CD4-positive, alpha-beta T cell (primary cell): ENCODE data around the gene STOX2. TPM values are rescaled to one million over a fixed set of nuclear protein-coding genes. Genes with fewer than 3 reads are reported as not detected.

Experiments
- ATAC-seq: fragments of 200-7000 bp; cut with Tn5 transposase; one replicate; pipeline ENCODE4 v1.10.0; 2022; ENCODE audit warnings: mild to moderate bottlenecking; ENCODE audit not compliant: poor library complexity
- CTCF ChIA-PET: fragments of 350-600 bp; sonication (Branson Sonifier 250); formaldehyde crosslinking; loops from one replicate; lab custom pipeline; 2021; ENCODE audit warnings: antibody characterized with exemption, inconsistent platforms; lab: Charles Lee
- POLR2A ChIA-PET: fragments of 350-600 bp; sonication (Branson Sonifier 250); formaldehyde crosslinking; loops from one replicate; lab custom pipeline; 2021; ENCODE audit warnings: antibody characterized with exemption, inconsistent platforms; lab: Charles Lee
- DNase-seq, 14 experiments: peaks; one replicate each; pipeline ENCODE4 v3.0.0-alpha.2; 2013 to 2020; ENCODE audit warnings: mixed read lengths in 2 of 14
- H3K27ac ChIP-seq, 2 donors: one replicate each; pipeline versions ENCODE4 v1.5.1 to v1.7.0; 2013; ENCODE audit warnings: low read length in 2 of 2, low read depth in 1 of 2, mild to moderate bottlenecking in 1 of 2
- H3K27me3 ChIP-seq, 2 experiments: 1 replicate in 1 of 2; 2 replicates in 1 of 2; pipeline versions ENCODE4 v1.6.1 to v1.7.0; 2013; ENCODE audit warnings: low read length in 2 of 2, control low read depth in 1 of 2, mild to moderate bottlenecking in 1 of 2, moderate library complexity in 1 of 2; ENCODE audit not compliant: insufficient read depth in 2 of 2, control insufficient read depth in 1 of 2
- H3K36me3 ChIP-seq: one replicate; pipeline ENCODE4 v1.6.1; 2013; ENCODE audit warnings: low read length, control low read depth; ENCODE audit not compliant: insufficient read depth
- H3K4me1 ChIP-seq: one replicate; pipeline ENCODE4 v1.6.1; 2013; ENCODE audit warnings: low read length, control low read depth; ENCODE audit not compliant: insufficient read depth
- H3K4me3 ChIP-seq: one replicate; pipeline ENCODE4 v1.5.1; 2013; ENCODE audit warnings: mild to moderate bottlenecking, low read length, moderate library complexity
- H3K9me3 ChIP-seq, 2 experiments: 1 replicate in 1 of 2; 2 replicates in 1 of 2; pipeline versions ENCODE4 v1.6.1 to v1.7.0; 2013; ENCODE audit warnings: low read length in 2 of 2, mild to moderate bottlenecking in 2 of 2, control low read depth in 1 of 2, moderate library complexity in 1 of 2; ENCODE audit not compliant: control insufficient read depth in 1 of 2, insufficient read depth in 1 of 2
- H3K27ac Mint-ChIP-seq: one replicate; pipeline ENCODE4 v1.8.0; 2020; ENCODE audit warnings: mixed read lengths
- H3K27me3 Mint-ChIP-seq: one replicate; pipeline ENCODE4 v1.8.0; 2021; ENCODE audit warnings: mixed read lengths
- H3K36me3 Mint-ChIP-seq: one replicate; pipeline ENCODE4 v1.8.0; 2021; ENCODE audit warnings: low read depth, mixed read lengths
- H3K4me1 Mint-ChIP-seq: one replicate; pipeline ENCODE4 v1.8.0; 2021; ENCODE audit warnings: low read depth, mixed read lengths
- H3K4me3 Mint-ChIP-seq: one replicate; pipeline ENCODE4 v1.8.0; 2020; ENCODE audit warnings: mild to moderate bottlenecking, mixed read lengths
- H3K9me3 Mint-ChIP-seq: one replicate; pipeline ENCODE4 v1.8.0; 2020; ENCODE audit warnings: mixed read lengths
- CTCF ChIP-seq: fragments of 200-600 bp; IDR thresholded peaks from one replicate; pipeline ENCODE4 v1.8.0; 2022; ENCODE audit warnings: antibody characterized with exemption, mild to moderate bottlenecking
- intact Hi-C, 2 experiments: fragments of 100-400 bp; cut with DNase I in 1 of 2; cut with micrococcal nuclease in 1 of 2; formaldehyde crosslinking; loops; one replicate each; pipeline versions ENCODE4 v1.15.1 to v1.9.0; 2023 to 2025; cut with DNase I, micrococcal nuclease
- total RNA-seq, 174 experiments: library from RNA in 2 of 174; stranded (reverse) in 2 of 174; gene quantifications; one replicate each; pipeline ENCODE4 v1.2.3 and lab custom pipeline; 2021 to 2026

Gene STOX2
- total RNA-seq, 2 experiments from 2014 or later = not detected

- Histone ChIP-seq H3K36me3 (no peaks in the 10 kb centered on the region), H3K4me1 (no peaks in the 10 kb centered on the region), H3K9me3 (peaks cover 0 to 4% of the 10 kb centered on the region in 2 experiments), H3K4me3 (no peak overlapping the region), H3K27ac (no peak overlapping the region), H3K27me3 (peaks cover 0 to 5% of the 10 kb centered on the region in 2 experiments)
- CTCF ChIA-PET = no interaction called here
- Mint-ChIP-seq H3K27me3 (no peaks in the 10 kb centered on the region), H3K4me3 (no peak overlapping the region), H3K4me1 (no peaks in the 10 kb centered on the region), H3K36me3 (no peaks in the 10 kb centered on the region), H3K9me3 (no peaks in the 10 kb centered on the region), H3K27ac (no peak overlapping the region)
- ATAC-seq = no peak
- no peak for DNase-seq
- intact Hi-C loops = no loop called here
- TF ChIP-seq CTCF = no peak
- POLR2A ChIA-PET = no interaction called here
Observed at GRCh38 chr4:183999435-183999834, 94.3 kb downstream of the STOX2 start.

GRCh38 chr4:184000457-184001396, 95.6 kb downstream of the STOX2 start:
- H3K9me3 ChIP-seq = peaks cover 0 to 4% of the 10 kb centered on the region in 2 experiments
- no peak overlapping the region for H3K4me3 ChIP-seq
- no peak overlapping the region for H3K27ac Mint-ChIP-seq
- POLR2A ChIA-PET = no interaction called here
- H3K36me3 Mint-ChIP-seq = no peaks in the 10 kb centered on the region
- peaks cover 0 to 7% of the 10 kb centered on the region in 2 experiments for H3K27me3 ChIP-seq
- TF ChIP-seq CTCF = no peak
- H3K9me3 Mint-ChIP-seq = no peaks in the 10 kb centered on the region
- CTCF ChIA-PET = no interaction called here
- ATAC-seq = no peak
- no peak for DNase-seq
- intact Hi-C loops = no loop called here
- no peaks in the 10 kb centered on the region for H3K4me1 Mint-ChIP-seq
- H3K4me3 Mint-ChIP-seq = no peak overlapping the region
- H3K4me1 ChIP-seq = no peaks in the 10 kb centered on the region
- H3K36me3 ChIP-seq = no peaks in the 10 kb centered on the region
- H3K27ac ChIP-seq = no peak overlapping the region
- H3K27me3 Mint-ChIP-seq = no peaks in the 10 kb centered on the region

- POLR2A ChIA-PET = no interaction called here
- Histone ChIP-seq H3K27me3 (peaks cover 0 to 7% of the 10 kb centered on the region in 2 experiments), H3K4me3 (no peak overlapping the region), H3K4me1 (no peaks in the 10 kb centered on the region), H3K9me3 (peaks cover 0 to 4% of the 10 kb centered on the region in 2 experiments), H3K36me3 (no peaks in the 10 kb centered on the region), H3K27ac (no peak overlapping the region)
- no peak for ATAC-seq
- no peak for TF ChIP-seq CTCF
- no peaks in the 10 kb centered on the region for H3K9me3 Mint-ChIP-seq
- intact Hi-C loops = no loop called here
- no peak overlapping the region for H3K27ac Mint-ChIP-seq
- CTCF ChIA-PET = no interaction called here
- no peak for DNase-seq
- H3K36me3 Mint-ChIP-seq = no peaks in the 10 kb centered on the region
- no peaks in the 10 kb centered on the region for H3K27me3 Mint-ChIP-seq
- no peaks in the 10 kb centered on the region for H3K4me1 Mint-ChIP-seq
- H3K4me3 Mint-ChIP-seq = no peak overlapping the region
Observed at GRCh38 chr4:184003433-184003832, 98.3 kb downstream of the STOX2 start.
